ENCODE measurements around the gene PRM3.
"Not testable (repeated sequence)": the region's sequence is repeated elsewhere in the genome, so short reads cannot be mapped to it uniquely, and the experiment has no call there.

GRCh38 chr16:11298950-11299547 lies 25.6 kb upstream of the PRM3 start:
- TF ChIP-seq EZH2 (IDR thresholded peaks at IDR 0.05; ENCODE audit: borderline replicate concordance, insufficient read depth, low read depth, low read length, poor library complexity, severe bottlenecking); CTCF (IDR thresholded peaks at IDR 0.05): not testable (repeated sequence)

Data from B cell (primary cell).